PFSK-1 (cell line): ENCODE measurements around the gene NFIA.

ENCODE experiments used
- SIN3A ChIP-seq: IDR thresholded peaks from 2 replicates; pipeline ENCODE4 v1.6.1; 2012; ENCODE audit warnings: mild to moderate bottlenecking, low read length, moderate library complexity, borderline replicate concordance; ENCODE audit not compliant: insufficient read depth
- TF ChIP-seq, protein P1 (sequence below), 2 experiments: IDR thresholded peaks; 2 replicates each; pipeline versions ENCODE4 v1.6.1 to v1.8.0; 2011 to 2012; ENCODE audit warnings: low read depth in 2 of 2, low read length in 2 of 2, control low read depth in 1 of 2, inconsistent platforms in 1 of 2, mild to moderate bottlenecking in 1 of 2, moderate library complexity in 1 of 2; ENCODE audit not compliant: insufficient read depth in 1 of 2

DNA sequence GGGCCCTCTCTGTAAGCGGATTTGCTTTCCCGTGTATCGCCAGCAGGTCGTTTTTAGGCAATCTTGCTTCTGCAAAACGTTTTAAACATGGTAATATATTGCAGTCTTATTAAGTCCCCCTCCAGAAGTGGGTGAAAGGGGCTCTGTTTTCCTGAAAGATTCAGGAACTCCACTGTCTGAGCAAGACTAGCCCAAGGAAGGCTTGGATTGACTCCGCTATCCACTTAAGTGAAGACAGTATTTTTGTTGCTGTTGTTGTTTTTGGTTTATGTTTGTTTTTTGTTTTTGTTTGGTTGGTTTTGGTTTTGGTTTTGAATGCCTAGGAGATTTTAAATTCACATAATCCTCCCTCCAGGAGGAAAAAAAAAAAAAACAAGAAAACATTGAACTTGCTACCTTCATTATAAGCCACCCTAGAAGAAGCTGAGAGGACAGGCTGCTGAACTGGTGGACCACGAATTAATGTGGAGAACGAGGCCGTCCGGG, 29.1 kb upstream of the NFIA start:
- no peak for TF ChIP-seq SIN3A
- TF ChIP-seq, protein P1, sequence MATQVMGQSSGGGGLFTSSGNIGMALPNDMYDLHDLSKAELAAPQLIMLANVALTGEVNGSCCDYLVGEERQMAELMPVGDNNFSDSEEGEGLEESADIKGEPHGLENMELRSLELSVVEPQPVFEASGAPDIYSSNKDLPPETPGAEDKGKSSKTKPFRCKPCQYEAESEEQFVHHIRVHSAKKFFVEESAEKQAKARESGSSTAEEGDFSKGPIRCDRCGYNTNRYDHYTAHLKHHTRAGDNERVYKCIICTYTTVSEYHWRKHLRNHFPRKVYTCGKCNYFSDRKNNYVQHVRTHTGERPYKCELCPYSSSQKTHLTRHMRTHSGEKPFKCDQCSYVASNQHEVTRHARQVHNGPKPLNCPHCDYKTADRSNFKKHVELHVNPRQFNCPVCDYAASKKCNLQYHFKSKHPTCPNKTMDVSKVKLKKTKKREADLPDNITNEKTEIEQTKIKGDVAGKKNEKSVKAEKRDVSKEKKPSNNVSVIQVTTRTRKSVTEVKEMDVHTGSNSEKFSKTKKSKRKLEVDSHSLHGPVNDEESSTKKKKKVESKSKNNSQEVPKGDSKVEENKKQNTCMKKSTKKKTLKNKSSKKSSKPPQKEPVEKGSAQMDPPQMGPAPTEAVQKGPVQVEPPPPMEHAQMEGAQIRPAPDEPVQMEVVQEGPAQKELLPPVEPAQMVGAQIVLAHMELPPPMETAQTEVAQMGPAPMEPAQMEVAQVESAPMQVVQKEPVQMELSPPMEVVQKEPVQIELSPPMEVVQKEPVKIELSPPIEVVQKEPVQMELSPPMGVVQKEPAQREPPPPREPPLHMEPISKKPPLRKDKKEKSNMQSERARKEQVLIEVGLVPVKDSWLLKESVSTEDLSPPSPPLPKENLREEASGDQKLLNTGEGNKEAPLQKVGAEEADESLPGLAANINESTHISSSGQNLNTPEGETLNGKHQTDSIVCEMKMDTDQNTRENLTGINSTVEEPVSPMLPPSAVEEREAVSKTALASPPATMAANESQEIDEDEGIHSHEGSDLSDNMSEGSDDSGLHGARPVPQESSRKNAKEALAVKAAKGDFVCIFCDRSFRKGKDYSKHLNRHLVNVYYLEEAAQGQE (IDR thresholded peaks at IDR 0.05; ENCODE audit: insufficient read depth in 1 of 2, low read depth in 2 of 2, low read length in 2 of 2), result no peak
